Fibroblast of villous mesenchyme (primary cell): ENCODE results near the gene FURIN. TPM values are rescaled to one million over a fixed set of nuclear protein-coding genes. Genes with fewer than 3 reads are reported as not detected.

Experiments used
- DNase-seq: peaks from one replicate; pipeline ENCODE4 v3.0.0-alpha.2; 2010; ENCODE audit warnings: low read depth
- H3K4me3 ChIP-seq: 2 replicates; pipeline ENCODE4 v1.5.1; 2011; ENCODE audit warnings: low read depth, mild to moderate bottlenecking, low read length
- total RNA-seq: library from RNA; depleted of rRNA; stranded (reverse); fragments of >200 nt; gene quantifications from 2 replicates; pipeline ENCODE4 v1.2.3, GENCODE V29; 2012
- TF ChIP-seq, protein P1 (sequence below): IDR thresholded peaks from 2 replicates; pipeline ENCODE4 v1.5.1; 2012; ENCODE audit warnings: low read depth, mild to moderate bottlenecking, low read length; ENCODE audit not compliant: insufficient read depth

FURIN gene
- total RNA-seq, 1 donor = 38.4 TPM

DNA sequence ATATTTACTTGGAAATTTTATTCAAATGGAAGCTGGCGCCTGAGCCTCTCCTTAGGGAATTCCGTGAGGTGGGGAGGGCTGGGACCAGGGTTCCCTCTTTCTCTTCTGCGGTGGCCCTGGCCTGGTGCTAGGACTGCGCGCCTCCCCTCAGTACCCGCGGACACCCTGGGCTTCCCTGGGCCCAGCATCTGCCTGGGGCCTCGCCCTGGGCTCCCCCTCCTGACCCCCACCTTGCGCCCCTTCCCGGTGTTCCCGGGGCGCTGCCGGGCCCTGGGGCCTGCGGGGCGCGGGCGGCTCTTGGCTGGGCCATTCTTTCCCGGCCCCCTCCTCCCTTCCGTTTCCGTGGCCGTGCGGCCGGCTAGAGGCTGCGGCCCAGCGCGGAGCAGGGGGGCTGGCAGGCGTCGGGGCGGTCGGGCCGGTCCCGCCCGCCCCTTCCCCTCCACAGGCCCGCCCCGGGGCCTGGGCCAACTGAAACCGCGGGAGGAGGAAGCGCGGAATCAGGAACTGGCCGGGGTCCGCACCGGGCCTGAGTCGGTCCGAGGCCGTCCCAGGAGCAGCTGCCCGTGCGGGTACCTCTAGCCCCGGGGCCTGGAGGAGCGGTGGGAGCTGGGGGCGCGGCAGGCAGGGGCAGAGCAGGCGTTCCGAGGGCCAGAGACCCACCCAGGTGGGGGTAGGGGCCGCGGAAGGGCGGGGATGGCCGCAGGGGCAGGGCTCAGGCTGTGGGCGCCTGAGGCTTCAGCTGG lies 15.8 kb downstream of the FURIN start, which contains the start of gene FES:
Gene FES (plus strand): TSS at position 529 of the 743 bp plus-strand sequence. CDS start 542 bp downstream, outside the sequence.
- DNase-seq = peak; percentile 66
- peak within 1 kb of the TSS; percentile 62 for H3K4me3 ChIP-seq
- TF ChIP-seq, protein P1, sequence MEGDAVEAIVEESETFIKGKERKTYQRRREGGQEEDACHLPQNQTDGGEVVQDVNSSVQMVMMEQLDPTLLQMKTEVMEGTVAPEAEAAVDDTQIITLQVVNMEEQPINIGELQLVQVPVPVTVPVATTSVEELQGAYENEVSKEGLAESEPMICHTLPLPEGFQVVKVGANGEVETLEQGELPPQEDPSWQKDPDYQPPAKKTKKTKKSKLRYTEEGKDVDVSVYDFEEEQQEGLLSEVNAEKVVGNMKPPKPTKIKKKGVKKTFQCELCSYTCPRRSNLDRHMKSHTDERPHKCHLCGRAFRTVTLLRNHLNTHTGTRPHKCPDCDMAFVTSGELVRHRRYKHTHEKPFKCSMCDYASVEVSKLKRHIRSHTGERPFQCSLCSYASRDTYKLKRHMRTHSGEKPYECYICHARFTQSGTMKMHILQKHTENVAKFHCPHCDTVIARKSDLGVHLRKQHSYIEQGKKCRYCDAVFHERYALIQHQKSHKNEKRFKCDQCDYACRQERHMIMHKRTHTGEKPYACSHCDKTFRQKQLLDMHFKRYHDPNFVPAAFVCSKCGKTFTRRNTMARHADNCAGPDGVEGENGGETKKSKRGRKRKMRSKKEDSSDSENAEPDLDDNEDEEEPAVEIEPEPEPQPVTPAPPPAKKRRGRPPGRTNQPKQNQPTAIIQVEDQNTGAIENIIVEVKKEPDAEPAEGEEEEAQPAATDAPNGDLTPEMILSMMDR = no peak

DNA sequence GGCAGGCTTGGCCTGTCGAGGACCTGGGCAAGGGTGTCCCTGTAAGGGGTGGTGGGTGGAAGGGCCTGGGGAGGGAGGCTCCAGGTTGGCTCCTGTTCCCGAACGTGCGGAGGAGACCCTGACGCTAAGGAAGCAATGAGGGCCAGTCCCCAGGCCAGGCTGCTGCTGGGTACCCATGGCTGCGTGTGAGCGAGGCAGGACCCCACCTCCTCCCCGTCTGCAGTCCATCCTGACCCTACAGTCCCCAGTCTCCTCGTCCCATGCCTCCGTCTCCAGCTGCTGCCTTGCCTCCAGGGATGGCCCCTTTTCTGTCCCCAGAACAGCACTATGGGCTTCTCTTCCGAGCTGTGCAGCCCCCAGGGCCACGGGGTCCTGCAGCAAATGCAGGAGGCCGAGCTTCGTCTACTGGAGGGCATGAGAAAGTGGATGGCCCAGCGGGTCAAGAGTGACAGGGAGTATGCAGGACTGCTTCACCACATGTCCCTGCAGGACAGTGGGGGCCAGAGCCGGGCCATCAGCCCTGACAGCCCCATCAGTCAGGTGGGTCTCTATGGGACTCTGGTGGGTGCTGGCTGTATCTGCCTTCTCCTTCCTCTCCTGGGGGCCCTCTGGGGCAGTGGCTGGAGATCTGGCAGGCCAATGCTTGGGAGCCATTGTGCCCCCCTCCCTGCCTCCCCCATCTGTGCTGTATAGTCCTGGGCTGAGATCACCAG lies 16.5 kb downstream of the FURIN start:
- peak overlapping the region; percentile 62 for H3K4me3 ChIP-seq
- DNase-seq = no peak
- TF ChIP-seq, protein P1 = no peak

DNA sequence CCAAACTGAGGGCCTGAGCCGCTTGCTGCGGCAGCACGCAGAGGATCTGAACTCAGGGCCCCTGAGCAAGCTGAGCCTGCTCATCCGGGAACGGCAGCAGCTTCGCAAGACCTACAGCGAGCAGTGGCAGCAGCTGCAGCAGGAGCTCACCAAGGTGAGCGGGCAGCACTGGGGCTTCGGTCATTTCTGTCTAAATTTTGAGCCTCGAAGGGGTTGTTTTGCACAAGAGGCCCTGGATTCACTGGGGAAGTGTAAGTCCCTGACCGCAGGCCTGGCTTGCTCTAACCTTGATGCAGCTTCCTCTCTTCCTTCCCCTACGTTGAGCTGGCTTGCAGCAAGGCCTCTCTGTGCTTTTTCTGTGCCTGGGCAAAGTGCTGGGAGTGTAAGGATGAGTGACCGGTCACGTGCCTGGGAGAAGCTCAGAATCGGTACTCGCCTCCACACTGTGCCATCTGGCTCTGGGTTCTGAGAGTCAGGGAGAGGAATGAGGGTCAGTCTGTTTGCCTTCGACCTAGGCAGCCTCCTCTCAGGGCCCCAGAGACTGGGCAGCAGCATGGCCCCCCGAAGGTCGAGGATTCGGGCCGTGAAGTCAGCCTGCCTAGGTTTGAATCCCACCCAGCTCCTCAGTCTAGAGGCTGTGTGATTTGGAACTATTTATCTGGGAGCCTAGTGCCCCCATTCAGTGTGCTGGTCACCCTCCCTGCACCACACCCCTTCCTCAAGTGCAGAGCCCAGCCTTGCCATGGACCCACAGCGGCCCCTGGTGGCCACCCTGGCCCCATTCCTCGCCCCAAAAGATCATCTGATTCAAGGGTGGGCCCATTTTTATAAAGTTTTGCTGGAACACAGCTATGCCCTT lies 17.3 kb downstream of the FURIN start:
- no peak overlapping the region for H3K4me3 ChIP-seq
- TF ChIP-seq, protein P1 = peak; percentile 98
- peak; percentile 70 for DNase-seq

DNA sequence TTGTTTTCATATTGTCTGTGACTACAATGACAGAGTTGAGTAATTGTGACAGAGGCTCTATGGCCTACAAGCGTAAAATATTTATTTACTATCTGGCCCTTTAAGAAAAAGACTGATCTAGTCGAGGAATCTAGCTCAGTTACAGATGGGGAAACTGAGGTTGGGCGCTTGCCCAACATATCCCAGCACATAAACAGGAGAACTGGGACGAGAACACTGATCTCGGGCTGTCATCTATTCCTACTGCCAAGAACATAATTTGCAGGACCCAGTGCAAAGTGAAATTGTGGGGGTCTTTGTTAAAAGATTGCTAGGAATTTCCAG lies 17.9 kb downstream of the FURIN start:
- DNase-seq = no peak
- H3K4me3 ChIP-seq = no peak overlapping the region
- TF ChIP-seq, protein P1 = no peak

DNA sequence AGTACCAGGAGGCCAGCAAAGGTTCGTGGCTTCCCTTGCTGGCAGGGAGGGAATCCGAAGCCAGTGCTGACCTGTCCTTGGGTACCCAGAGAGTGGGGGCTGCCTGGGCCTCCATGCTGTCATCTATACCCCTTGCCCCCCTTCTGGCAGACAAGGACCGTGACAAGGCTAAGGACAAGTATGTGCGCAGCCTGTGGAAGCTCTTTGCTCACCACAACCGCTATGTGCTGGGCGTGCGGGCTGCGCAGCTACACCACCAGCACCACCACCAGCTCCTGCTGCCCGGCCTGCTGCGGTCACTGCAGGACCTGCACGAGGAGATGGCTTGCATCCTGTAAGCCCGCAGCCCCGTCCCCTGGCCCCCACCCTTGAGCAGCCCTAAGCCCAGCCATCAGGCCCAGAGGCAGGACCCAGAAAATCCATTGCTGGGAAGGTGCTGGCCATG lies 18.7 kb downstream of the FURIN start:
- TF ChIP-seq, protein P1 = no peak
- no peak overlapping the region for H3K4me3 ChIP-seq

DNA sequence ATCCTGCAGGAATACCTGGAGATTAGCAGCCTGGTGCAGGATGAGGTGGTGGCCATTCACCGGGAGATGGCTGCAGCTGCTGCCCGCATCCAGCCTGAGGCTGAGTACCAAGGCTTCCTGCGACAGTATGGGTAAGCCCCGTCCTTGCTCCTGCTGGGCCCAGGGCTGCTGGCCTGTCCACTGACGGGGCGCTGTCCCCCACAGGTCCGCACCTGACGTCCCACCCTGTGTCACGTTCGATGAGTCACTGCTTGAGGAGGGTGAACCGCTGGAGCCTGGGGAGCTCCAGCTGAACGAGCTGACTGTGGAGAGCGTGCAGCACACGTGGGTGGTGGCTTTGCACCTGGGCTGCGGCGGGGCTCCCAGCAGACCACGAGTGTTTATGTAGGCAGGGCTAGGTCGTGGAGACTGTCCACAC lies 20.9 kb downstream of the FURIN start:
- DNase-seq = no peak
- TF ChIP-seq, protein P1 = no peak
- H3K4me3 ChIP-seq = no peak overlapping the region

More for the DNA sequence above, 18.7 kb downstream of the FURIN start:
- no peak for DNase-seq
